Lower leg skin (tissue), 3 donors: ENCODE measurements around the gene ANKAR.

Source experiments
- CTCF ChIP-seq, 3 donors: fragments of 450-650 bp; IDR thresholded peaks; one replicate each; pipeline ENCODE4 v1.5.1; 2016; ENCODE audit warnings: antibody characterized with exemption in 3 of 3, mild to moderate bottlenecking in 3 of 3, moderate library complexity in 2 of 3
- POLR2A ChIP-seq, 2 donors: fragments of 450-650 bp; IDR thresholded peaks; one replicate each; pipeline ENCODE4 v1.6.1; 2016 to 2017; ENCODE audit warnings: antibody characterized with exemption in 2 of 2, mild to moderate bottlenecking in 1 of 2, moderate library complexity in 1 of 2

- no peak for TF ChIP-seq CTCF (IDR thresholded peaks at IDR 0.05)
- TF ChIP-seq POLR2A (IDR thresholded peaks at IDR 0.05) = no peak
Observed at GRCh38 chr2:189698020-189698887, 23.8 kb downstream of the ANKAR start.
